GM12878 (cell line): ENCODE measurements around the gene PRKG1. TPM values are rescaled to one million over a fixed set of nuclear protein-coding genes. Genes with fewer than 3 reads are reported as not detected.

Experiments used
- ATAC-seq: fragments of 200-7000 bp; cut with Tn5 transposase; 3 replicates; pipeline ENCODE4 v1.9.1; 2020; ENCODE audit warnings: mild to moderate bottlenecking, moderate library complexity
- BruUV-seq: library from RNA; stranded (reverse); fragments of 400-500 nt; replicated peaks from 2 replicates; lab custom pipeline; 2021; lab: Mats Ljungman, UMichigan
- CTCF ChIA-PET: fragments of 300-600 bp; sonication (Branson Sonifier 250); formaldehyde crosslinking; extraction: SDS; loops from one replicate; lab custom pipeline; 2021; ENCODE audit warnings: inconsistent platforms; lab: Yijun Ruan, JAX
- POLR2A ChIA-PET: fragments of 350-600 bp; formaldehyde crosslinking; extraction: SDS; loops from one replicate; lab custom pipeline; 2021; ENCODE audit warnings: inconsistent platforms; lab: Charles Lee
- RAD21 ChIA-PET: fragments of 300-600 bp; sonication (Branson Sonifier 250); formaldehyde crosslinking; loops from one replicate; lab custom pipeline; 2023; ENCODE audit warnings: antibody characterized with exemption; ENCODE audit not compliant: unreplicated experiment; lab: Charles Lee
- SMC1A ChIA-PET: fragments of 300-600 bp; sonication (Branson Sonifier 250); formaldehyde crosslinking; loops from one replicate; lab custom pipeline; 2023; ENCODE audit not compliant: unreplicated experiment, uncharacterized antibody; lab: Charles Lee
- DNase-seq: peaks from one replicate; pipeline ENCODE4 v3.0.0-alpha.2; 2011; ENCODE audit warnings: low read depth, low spot score
- FAIRE-seq: peaks from 3 replicates; lab custom pipeline; 2011; peaks lifted over from hg19 to GRCh38; lab: Jason Lieb, UNC
- H2AFZ ChIP-seq: 2 replicates; pipeline ENCODE4 v1.6.0; 2011; ENCODE audit warnings: low read depth, low read length, control low read depth; ENCODE audit not compliant: control insufficient read depth
- H3K27ac ChIP-seq: 2 replicates; pipeline ENCODE4 v1.5.1; 2011; ENCODE audit warnings: control low read depth; ENCODE audit not compliant: control insufficient read depth, insufficient read depth
- H3K27me3 ChIP-seq, 2 experiments: replicated peaks in 1 of 2; 2 replicates each; pipeline versions ENCODE4 v1.6.0 to v1.6.1; 2011; ENCODE audit warnings: low read length in 1 of 2; ENCODE audit not compliant: control insufficient read depth in 2 of 2, insufficient read depth in 2 of 2
- H3K36me3 ChIP-seq, 2 experiments: 2 replicates each; pipeline ENCODE4 v1.5.1; 2011; ENCODE audit warnings: low read length in 1 of 2; ENCODE audit not compliant: control insufficient read depth in 2 of 2, insufficient read depth in 2 of 2
- H3K4me1 ChIP-seq: 2 replicates; pipeline ENCODE4 v1.6.1; 2011; ENCODE audit warnings: mild to moderate bottlenecking, low read length, moderate library complexity, mixed read lengths; ENCODE audit not compliant: control insufficient read depth, insufficient read depth
- H3K4me2 ChIP-seq: 2 replicates; pipeline ENCODE4 v1.6.0; 2011; ENCODE audit warnings: control low read depth; ENCODE audit not compliant: control insufficient read depth, insufficient read depth
- H3K4me3 ChIP-seq: fragments of 200-600 bp; sonication (generic); 2 replicates; pipeline ENCODE4 v1.5.1; 2016
- H3K79me2 ChIP-seq: 2 replicates; pipeline ENCODE4 v1.6.0; 2011; ENCODE audit warnings: low read length; ENCODE audit not compliant: control insufficient read depth, insufficient read depth
- H3K9ac ChIP-seq: 2 replicates; pipeline ENCODE4 v1.8.0; 2011; ENCODE audit warnings: low read length, control low read depth, mixed read lengths; ENCODE audit not compliant: control insufficient read depth, insufficient read depth
- H3K9me3 ChIP-seq: replicated peaks from 3 replicates; pipeline ENCODE4 v1.5.1; 2011; ENCODE audit warnings: mild to moderate bottlenecking, low read length; ENCODE audit not compliant: control insufficient read depth, insufficient read depth
- H4K20me1 ChIP-seq: 2 replicates; pipeline ENCODE4 v1.6.0; 2011; ENCODE audit not compliant: control insufficient read depth, insufficient read depth
- IKZF1 ChIP-seq: fragments of 450-650 bp; conservative IDR thresholded peaks from 2 replicates; pipeline ENCODE4 v1.6.1; 2017; ENCODE audit warnings: antibody characterized with exemption, mild to moderate bottlenecking
- JUND ChIP-seq: IDR thresholded peaks from 2 replicates; pipeline ENCODE4 v1.6.1; 2012; ENCODE audit warnings: low read depth, mild to moderate bottlenecking, low read length, improper control_type of control experiment, moderate library complexity
- KLF5 ChIP-seq: fragments of 450-650 bp; IDR thresholded peaks from 2 replicates; pipeline ENCODE4 v1.6.1; 2014; ENCODE audit warnings: mild to moderate bottlenecking; ENCODE audit not compliant: partially characterized antibody
- NBN ChIP-seq: fragments of 450-650 bp; IDR thresholded peaks from 2 replicates; pipeline ENCODE4 v1.6.1; 2016
- NFYA ChIP-seq: IDR thresholded peaks from 2 replicates; pipeline ENCODE4 v1.6.1; 2011; ENCODE audit warnings: low read depth, mild to moderate bottlenecking, low read length, improper control_type of control experiment, borderline replicate concordance
- NR2C1 ChIP-seq: fragments of 450-650 bp; IDR thresholded peaks from 2 replicates; pipeline ENCODE4 v1.6.1; 2017; ENCODE audit warnings: antibody characterized with exemption, mild to moderate bottlenecking, moderate library complexity
- WGBS: methylation state at CpG from one replicate; pipeline ENCODE4 v1.1.6; 2016; ENCODE audit warnings: low lambda C conversion rate; ENCODE audit not compliant: insufficient replicate concordance, insufficient coverage; ENCODE audit errors: missing lambda C conversion rate; 5-methylcytosine and 5-hydroxymethylcytosine counted together
- in situ Hi-C: fragments of 300-500 bp; cut with MboI; formaldehyde crosslinking; loops from 9 replicates; pipeline ENCODE4 v1.14.3; 2018; ENCODE audit warnings: mixed read lengths
- intact Hi-C: fragments of 100-400 bp; cut with micrococcal nuclease; formaldehyde crosslinking; loops from one replicate; pipeline ENCODE4 v1.14.2; 2022; ENCODE audit not compliant: unreplicated experiment
- polyA plus RNA-seq, 11 experiments: library from polyadenylated mRNA; depleted of rRNA in 4 of 11; unstranded in 6 of 11; stranded (reverse) in 5 of 11; fragments of >200 nt; fragmentation: Nextera tagmentation in 4 of 11; fragmentation: Illumina TruSeq in 1 of 11; extraction: Ambion mirVana in 4 of 11; extraction: Trizol in 1 of 11; gene quantifications; 1 replicate in 1 of 11; 2 replicates in 10 of 11; pipeline versions ENCODE4 v1.2.1 to v1.2.3, GENCODE V29; 2011 to 2016; ENCODE audit warnings: inconsistent platforms in 2 of 11, missing spikeins in 2 of 11, low read depth in 1 of 11
- total RNA-seq, 4 experiments: library from RNA; depleted of rRNA in 3 of 4; stranded (reverse); fragments of >200 nt in 3 of 4; fragmentation: Illumina TruSeq in 1 of 4; extraction: Trizol in 1 of 4; gene quantifications; 2 replicates each; pipeline versions ENCODE4 v1.2.1 to v1.2.3, GENCODE V29; 2013 to 2021
- TF ChIP-seq, protein P1 (sequence below): fragments of 450-650 bp; IDR thresholded peaks from 2 replicates; pipeline ENCODE4 v1.6.1; 2017; ENCODE audit warnings: mild to moderate bottlenecking, moderate library complexity
- TF ChIP-seq, protein P2 (sequence below): fragments of 150-350 bp; IDR thresholded peaks from 2 replicates; pipeline ENCODE4 v1.6.1; 2014; ENCODE audit warnings: mild to moderate bottlenecking, low read depth, low read length

Gene PRKG1
- total and polyA plus RNA-seq, 10 of the 15 experiments (the other 5 are each of a cell fraction or from before 2014, with no cell fraction given) = 0.04 to 0.05 TPM; not detected in 8

GRCh38 chr10:51876979-51877378 lies 802.7 kb downstream of the PRKG1 start (continued):
- TF ChIP-seq, protein P1, sequence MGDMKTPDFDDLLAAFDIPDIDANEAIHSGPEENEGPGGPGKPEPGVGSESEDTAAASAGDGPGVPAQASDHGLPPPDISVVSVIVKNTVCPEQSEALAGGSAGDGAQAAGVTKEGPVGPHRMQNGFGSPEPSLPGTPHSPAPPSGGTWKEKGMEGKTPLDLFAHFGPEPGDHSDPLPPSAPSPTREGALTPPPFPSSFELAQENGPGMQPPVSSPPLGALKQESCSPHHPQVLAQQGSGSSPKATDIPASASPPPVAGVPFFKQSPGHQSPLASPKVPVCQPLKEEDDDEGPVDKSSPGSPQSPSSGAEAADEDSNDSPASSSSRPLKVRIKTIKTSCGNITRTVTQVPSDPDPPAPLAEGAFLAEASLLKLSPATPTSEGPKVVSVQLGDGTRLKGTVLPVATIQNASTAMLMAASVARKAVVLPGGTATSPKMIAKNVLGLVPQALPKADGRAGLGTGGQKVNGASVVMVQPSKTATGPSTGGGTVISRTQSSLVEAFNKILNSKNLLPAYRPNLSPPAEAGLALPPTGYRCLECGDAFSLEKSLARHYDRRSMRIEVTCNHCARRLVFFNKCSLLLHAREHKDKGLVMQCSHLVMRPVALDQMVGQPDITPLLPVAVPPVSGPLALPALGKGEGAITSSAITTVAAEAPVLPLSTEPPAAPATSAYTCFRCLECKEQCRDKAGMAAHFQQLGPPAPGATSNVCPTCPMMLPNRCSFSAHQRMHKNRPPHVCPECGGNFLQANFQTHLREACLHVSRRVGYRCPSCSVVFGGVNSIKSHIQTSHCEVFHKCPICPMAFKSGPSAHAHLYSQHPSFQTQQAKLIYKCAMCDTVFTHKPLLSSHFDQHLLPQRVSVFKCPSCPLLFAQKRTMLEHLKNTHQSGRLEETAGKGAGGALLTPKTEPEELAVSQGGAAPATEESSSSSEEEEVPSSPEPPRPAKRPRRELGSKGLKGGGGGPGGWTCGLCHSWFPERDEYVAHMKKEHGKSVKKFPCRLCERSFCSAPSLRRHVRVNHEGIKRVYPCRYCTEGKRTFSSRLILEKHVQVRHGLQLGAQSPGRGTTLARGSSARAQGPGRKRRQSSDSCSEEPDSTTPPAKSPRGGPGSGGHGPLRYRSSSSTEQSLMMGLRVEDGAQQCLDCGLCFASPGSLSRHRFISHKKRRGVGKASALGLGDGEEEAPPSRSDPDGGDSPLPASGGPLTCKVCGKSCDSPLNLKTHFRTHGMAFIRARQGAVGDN = no peak
- TF ChIP-seq IKZF1 (no peak), KLF5 (no peak), NFYA (no peak)

GRCh38 chr10:51877636-51878035 lies 803.3 kb downstream of the PRKG1 start:
- H3K4me2 ChIP-seq = no peak overlapping the region
- no peaks in the 10 kb centered on the region for H3K79me2 ChIP-seq
- H3K27ac ChIP-seq = no peak overlapping the region
- intact Hi-C loops = no loop called here
- no peaks in the 10 kb centered on the region for H4K20me1 ChIP-seq
- FAIRE-seq (no peak), ATAC-seq (no peak), DNase-seq (no peak)
- 0% methylated on average over 1 of the region's 1 CpG for WGBS
- TF ChIP-seq NR2C1 = no peak
- TF ChIP-seq, protein P2, sequence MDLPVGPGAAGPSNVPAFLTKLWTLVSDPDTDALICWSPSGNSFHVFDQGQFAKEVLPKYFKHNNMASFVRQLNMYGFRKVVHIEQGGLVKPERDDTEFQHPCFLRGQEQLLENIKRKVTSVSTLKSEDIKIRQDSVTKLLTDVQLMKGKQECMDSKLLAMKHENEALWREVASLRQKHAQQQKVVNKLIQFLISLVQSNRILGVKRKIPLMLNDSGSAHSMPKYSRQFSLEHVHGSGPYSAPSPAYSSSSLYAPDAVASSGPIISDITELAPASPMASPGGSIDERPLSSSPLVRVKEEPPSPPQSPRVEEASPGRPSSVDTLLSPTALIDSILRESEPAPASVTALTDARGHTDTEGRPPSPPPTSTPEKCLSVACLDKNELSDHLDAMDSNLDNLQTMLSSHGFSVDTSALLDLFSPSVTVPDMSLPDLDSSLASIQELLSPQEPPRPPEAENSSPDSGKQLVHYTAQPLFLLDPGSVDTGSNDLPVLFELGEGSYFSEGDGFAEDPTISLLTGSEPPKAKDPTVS = no peak
- no peak for TF ChIP-seq IKZF1
- no peak for TF ChIP-seq NBN
- TF ChIP-seq JUND = no peak
- H3K9me3 ChIP-seq = no peaks in the 10 kb centered on the region
- ChIA-PET SMC1A (interaction anchor here (1.1 to 3.4 kb wide), 3 partner anchors 17 to 488 kb away, joined by 3 to 17 read pairs (median 5); no protein-coding TSS in a partner anchor), CTCF (interaction anchor here (1.4 to 2.6 kb wide), 2 partner anchors 17 to 489 kb away, joined by 3 to 10 read pairs; no protein-coding TSS in a partner anchor), POLR2A (no interaction called here), RAD21 (interaction anchor here (0.6 kb wide), 1 partner anchor 126 kb away, joined by 3 read pairs; no protein-coding TSS in a partner anchor)
- no peak overlapping the region for H3K4me3 ChIP-seq
- no peaks in the 10 kb centered on the region for H3K36me3 ChIP-seq
- no peak overlapping the region for H2AFZ ChIP-seq
- H3K27me3 ChIP-seq = no peaks in the 10 kb centered on the region
- H3K9ac ChIP-seq = no peak overlapping the region
- H3K4me1 ChIP-seq = no peaks in the 10 kb centered on the region; the same call in 1 of the 2 replicates
- no TSS peak for BruUV-seq
- in situ Hi-C loops = no loop called here
